ENCODE measurements around the gene DCANP1.
"Not testable (repeated sequence)": the region's sequence is repeated elsewhere in the genome, so short reads cannot be mapped to it uniquely, and the experiment has no call there.

Gene DCANP1

DNA sequence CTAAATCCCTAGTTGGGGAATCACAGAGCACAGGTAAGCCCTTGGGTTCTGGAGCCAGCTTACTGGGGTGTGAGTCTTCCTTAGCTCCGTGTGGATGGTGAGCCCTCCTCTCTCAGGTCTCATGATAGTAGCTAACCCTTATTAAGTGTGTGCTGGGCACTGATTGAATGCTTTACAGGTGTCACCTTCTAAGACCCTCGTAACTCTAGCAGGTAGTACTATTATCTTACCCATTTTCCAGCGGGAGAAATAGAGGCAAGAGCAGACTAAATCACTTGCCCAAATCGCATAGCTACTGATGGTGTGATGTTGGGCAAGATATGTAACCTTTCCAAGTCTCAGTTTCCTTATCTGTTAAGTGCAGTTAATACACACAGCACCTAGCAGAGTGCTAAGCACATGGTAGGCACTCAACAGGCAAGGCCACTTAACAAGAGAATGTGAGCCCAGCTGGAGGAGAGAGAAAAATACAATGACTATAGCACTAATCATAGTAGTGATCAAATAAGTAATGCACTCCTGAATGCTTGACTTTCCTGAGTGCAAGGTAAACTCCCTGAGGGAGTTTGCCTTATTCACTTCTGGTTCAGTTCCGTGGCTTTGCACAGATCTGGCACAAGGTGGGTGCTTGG lies at the start of gene DCANP1:
Gene DCANP1 (minus strand): TSS at position 51 of the 632 bp plus-strand sequence. CDS start 240 bp downstream, outside the sequence.
- no peak for DNase-seq

- not testable (repeated sequence) for DNase-seq
These were observed 48.4 kb upstream of the DCANP1 start for GRCh38 chr5:135495531-135495930.

DNA sequence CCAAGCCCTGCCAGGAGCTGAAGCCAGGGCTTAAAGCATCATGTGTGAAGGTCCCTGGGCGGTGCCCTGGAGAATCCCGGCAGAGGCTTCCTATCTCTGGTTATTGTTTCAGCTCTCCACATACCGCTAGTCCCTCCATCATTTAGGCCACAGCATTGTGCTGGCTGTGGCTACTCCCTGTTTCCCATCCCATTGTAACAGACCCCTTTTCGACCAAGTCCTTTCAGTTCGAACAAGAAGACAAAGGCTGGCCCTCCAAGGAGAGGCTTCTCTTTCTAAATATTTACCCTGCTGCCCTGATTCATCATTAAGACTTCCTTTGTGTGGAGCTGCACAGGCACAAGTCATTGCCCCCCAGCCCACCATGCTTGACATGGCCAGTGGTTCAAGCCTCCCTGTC lies 47.0 kb upstream of the DCANP1 start:
- DNase-seq = no peak

DNA sequence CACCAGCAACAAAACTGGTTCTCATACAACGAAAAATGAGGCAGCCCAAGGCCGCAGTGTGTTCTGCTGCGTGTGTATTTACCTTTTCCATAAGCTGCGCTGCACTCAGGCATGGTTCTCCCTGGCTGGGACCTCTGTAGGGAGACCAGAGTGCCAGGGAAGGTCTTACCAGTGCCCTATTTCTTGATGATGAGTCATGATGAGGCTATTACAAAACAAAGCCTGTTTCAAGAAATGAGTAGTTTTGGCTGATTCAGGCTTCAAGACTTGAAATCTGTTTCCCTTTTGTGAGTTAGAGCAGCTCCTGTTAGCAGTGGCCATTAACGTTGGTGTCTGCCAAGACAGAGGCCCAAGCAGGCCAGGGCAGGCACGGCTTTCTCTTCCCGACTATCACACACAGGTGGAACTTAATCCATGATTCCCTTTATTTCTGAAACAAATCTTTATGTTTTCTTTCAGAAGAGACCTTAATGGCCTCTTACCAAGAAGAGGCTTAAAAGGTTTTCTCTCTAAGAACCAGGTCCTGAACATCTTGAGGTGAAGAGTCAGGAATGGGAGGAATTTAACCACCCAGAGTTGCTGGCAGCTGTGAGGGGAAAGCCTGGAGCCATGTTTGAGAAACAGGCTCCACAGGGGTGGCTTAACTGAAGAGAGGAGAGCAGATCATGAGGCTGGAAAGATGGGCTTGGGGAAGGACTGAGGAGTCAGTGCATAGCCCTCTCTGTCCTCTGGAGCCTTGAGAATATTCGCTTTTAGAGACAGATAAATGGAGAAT lies 46.4 kb upstream of the DCANP1 start:
- DNase-seq = peak in 1 of 2 experiments; percentile 26

GRCh38 chr5:135492319-135492626 lies 45.1 kb upstream of the DCANP1 start:
- no peak for DNase-seq

DNA sequence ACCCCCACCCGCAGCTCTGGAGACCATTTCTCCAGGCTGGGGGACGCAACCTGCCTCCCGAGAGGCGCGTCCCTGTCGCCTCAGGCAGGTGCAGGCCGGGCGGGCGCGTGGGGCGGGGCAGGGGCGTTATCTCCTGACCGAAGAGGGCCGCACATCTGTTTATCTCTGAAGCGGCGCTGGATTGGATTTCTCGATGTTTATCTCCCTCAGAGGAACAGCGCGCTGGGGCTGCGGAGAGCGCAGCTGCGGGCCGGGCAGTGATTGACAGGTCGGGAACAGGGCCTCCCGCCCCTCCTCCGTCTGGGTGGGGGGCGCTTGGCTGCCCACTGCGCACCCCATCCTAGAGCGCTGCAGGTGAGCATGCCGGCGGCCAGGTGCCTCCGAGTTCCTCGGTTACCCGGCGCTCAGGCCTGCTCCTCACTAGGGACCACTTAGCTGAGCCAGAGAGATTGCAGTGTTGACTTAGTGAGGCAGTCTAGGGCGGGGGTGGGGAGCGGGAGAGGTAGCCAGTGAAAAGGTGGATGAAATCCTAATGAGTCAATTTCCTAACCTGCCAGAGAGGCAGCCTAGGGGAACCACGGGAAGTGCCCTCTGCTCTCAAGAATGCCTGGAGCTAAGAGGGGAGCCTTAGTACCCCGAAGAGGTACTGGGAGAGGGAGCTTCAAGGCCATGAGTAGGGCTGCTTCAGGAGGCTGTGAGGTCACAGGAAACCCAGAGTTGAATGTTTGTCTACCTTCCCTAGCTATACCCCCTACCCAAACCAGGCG lies 44.6 kb upstream of the DCANP1 start:
- DNase-seq = no peak

GRCh38 chr5:135491038-135491551 lies 43.9 kb upstream of the DCANP1 start:
- no peak for DNase-seq

GRCh38 chr5:135490245-135491037 lies 43.3 kb upstream of the DCANP1 start:
- DNase-seq = no peak

- DNase-seq = no peak
These were observed 42.5 kb upstream of the DCANP1 start for GRCh38 chr5:135489466-135490244.

- no peak for DNase-seq
These were observed 41.7 kb upstream of the DCANP1 start for GRCh38 chr5:135488727-135489465.

GRCh38 chr5:135487839-135488514 lies 40.8 kb upstream of the DCANP1 start:
- no peak for DNase-seq

DNA sequence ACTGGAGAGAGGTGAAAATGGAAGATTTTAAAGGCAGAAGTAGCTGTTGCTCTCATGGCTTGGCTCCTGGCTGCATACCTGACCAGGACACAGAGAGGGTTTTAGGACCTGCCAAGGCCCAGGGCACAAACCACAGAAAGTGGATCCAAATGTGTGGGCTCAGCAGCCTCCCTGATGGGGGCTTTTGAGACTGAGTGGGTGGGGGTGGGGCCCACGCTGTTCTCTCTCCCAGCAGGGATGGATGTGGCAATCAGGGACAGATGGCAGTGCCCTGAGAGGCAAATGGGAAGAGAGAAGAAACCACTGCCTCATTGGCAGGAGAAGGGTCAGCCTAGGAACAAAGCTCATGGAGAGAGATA lies 39.9 kb upstream of the DCANP1 start:
- no peak for DNase-seq

GRCh38 chr5:135486131-135487036 lies 39.2 kb upstream of the DCANP1 start:
- no peak for DNase-seq

GRCh38 chr5:135484674-135485086 lies 37.5 kb upstream of the DCANP1 start:
- no peak for DNase-seq

GRCh38 chr5:135483254-135483653 lies 36.1 kb upstream of the DCANP1 start:
- no peak for DNase-seq

DNA sequence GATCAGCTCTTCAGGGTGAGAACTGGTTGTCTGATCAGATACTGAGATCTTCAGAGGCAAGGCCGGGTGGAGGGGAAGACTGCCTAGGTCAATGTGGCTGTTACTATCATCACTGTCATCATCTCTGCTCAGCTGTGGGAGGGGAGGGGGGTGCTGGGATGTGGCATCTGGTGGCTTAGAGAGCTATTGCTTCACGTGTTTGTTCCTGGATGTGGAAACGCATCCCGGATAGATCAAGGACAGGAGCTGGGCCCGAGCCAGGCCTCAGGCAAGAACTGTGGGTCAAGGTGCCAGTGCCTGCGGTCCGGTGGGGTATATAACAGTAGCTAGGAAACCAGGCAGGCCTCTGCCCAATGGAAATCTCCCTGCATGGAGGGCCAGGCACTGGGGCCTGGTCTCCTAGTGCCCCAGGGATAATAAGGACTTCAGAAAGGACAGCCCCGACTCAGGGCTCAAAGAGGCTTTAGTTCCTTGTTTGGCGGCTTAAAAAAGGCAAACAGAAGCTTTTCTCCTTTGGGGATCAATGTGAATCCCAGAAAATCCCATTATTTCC lies 35.3 kb upstream of the DCANP1 start:
- peak; percentile 31 to 56 for DNase-seq

DNA sequence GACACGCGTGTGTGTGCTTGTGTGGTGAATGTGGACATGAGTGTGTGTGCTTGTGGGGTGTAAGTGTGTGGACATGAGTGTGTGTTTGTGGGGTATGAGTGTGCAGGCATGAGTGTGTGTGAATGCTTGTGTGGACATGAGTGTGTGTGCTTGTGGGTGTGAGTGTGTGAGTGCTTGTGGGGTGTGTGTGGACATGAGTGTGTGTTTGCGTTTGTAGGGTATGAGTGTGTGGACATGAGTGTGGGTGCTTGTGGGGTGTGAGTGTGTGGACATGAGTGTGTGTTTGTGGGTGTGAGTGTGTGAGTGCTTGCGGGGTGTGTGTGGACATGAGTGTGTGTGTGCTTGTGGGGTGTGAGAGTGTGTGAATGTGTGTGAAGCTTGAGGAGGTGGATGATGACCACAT lies 34.8 kb upstream of the DCANP1 start:
- no peak for DNase-seq

- peak; percentile 88 to 91 for DNase-seq
These were observed 34.2 kb upstream of the DCANP1 start for GRCh38 chr5:135481387-135481786.

DNA sequence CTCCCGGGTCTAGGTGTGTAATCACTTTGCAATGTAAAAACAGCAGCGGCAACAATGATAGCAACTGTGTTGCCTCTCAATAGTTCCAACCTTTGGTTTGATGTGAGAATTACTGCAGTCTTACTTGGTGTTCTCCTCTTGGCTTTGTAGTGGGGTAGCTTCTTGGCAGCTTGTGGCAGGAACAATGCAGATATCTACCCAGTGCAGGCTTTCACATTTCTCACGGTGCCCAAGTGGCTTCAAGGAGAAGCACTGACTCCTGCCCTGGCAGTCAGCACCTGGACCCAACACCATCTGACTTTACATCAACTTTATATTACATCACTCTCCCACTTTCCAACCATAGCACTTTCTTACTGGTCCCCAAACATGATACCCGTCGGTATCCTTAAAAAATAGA lies 33.4 kb upstream of the DCANP1 start:
- DNase-seq = no peak

Data from Kasumi-1 (cell line).